Loucy (cell line): ENCODE measurements around the gene SLC9A9.
"Not testable (repeated sequence)": the region's sequence is repeated elsewhere in the genome, so short reads cannot be mapped to it uniquely, and the experiment has no call there.

Source experiments
- H2AFZ ChIP-seq: fragments of 200-600 bp; sonication (generic); 2 replicates; pipeline ENCODE4 v1.6.0; 2016; ENCODE audit warnings: antibody characterized with exemption, mild to moderate bottlenecking, low read length, moderate library complexity
- H3F3A ChIP-seq: fragments of 200-600 bp; 2 replicates; pipeline ENCODE4 v1.6.0; 2016; ENCODE audit warnings: antibody characterized with exemption, low read depth, mild to moderate bottlenecking
- H3K27me3 ChIP-seq: fragments of 200-600 bp; sonication (generic); 2 replicates; pipeline ENCODE4 v1.6.1; 2014; ENCODE audit warnings: low read length, mild to moderate bottlenecking; ENCODE audit not compliant: insufficient read depth, poor library complexity, severe bottlenecking
- H3K36me3 ChIP-seq: fragments of 200-600 bp; sonication (generic); 2 replicates; pipeline ENCODE4 v1.6.1; 2016; ENCODE audit warnings: low read length; ENCODE audit not compliant: insufficient read depth
- H3K4me1 ChIP-seq: fragments of 200-600 bp; sonication (generic); 2 replicates; pipeline ENCODE4 v1.5.1; 2014; ENCODE audit warnings: low read length, mild to moderate bottlenecking; ENCODE audit not compliant: insufficient read depth, poor library complexity, severe bottlenecking
- H3K4me2 ChIP-seq: fragments of 200-600 bp; sonication (generic); 2 replicates; pipeline ENCODE4 v1.6.0; 2014; ENCODE audit warnings: antibody characterized with exemption, low read length, low read depth, mild to moderate bottlenecking; ENCODE audit not compliant: poor library complexity, severe bottlenecking
- H3K4me3 ChIP-seq: fragments of 200-600 bp; sonication (generic); 2 replicates; pipeline ENCODE4 v1.5.1; 2014; ENCODE audit warnings: low read length, mild to moderate bottlenecking, mixed read lengths; ENCODE audit not compliant: poor library complexity, severe bottlenecking
- H3K79me2 ChIP-seq: fragments of 200-600 bp; sonication (generic); 2 replicates; pipeline ENCODE4 v1.6.1; 2014; ENCODE audit warnings: low read length; ENCODE audit not compliant: insufficient read depth
- H3K9ac ChIP-seq: fragments of 200-600 bp; sonication (generic); 2 replicates; pipeline ENCODE4 v1.6.0; 2014; ENCODE audit warnings: mild to moderate bottlenecking, low read depth, low read length, moderate library complexity; ENCODE audit not compliant: poor library complexity, severe bottlenecking
- H3K9me2 ChIP-seq: fragments of 200-600 bp; sonication (generic); replicated peaks from 2 replicates; pipeline ENCODE4 v1.6.1; 2016; ENCODE audit warnings: low read depth, low read length, mixed read lengths
- H3K9me3 ChIP-seq: fragments of 200-600 bp; sonication (generic); 2 replicates; pipeline ENCODE4 v1.6.1; 2014; ENCODE audit warnings: mild to moderate bottlenecking, antibody characterized with exemption, low read length, low read depth; ENCODE audit not compliant: insufficient read depth
- H4K20me1 ChIP-seq: fragments of 200-600 bp; sonication (generic); 2 replicates; pipeline ENCODE4 v1.6.0; 2014; ENCODE audit warnings: antibody characterized with exemption, low read length, mild to moderate bottlenecking; ENCODE audit not compliant: insufficient read depth, poor library complexity, severe bottlenecking
- CTCF ChIP-seq: fragments of 200-600 bp; sonication (generic); conservative IDR thresholded peaks from 2 replicates; pipeline ENCODE4 v1.5.1; 2014; ENCODE audit warnings: mild to moderate bottlenecking, antibody characterized with exemption, low read length
- EZH2phosphoT487 ChIP-seq: fragments of 200-600 bp; IDR thresholded peaks from 2 replicates; pipeline ENCODE4 v1.6.1; 2018; ENCODE audit warnings: antibody characterized with exemption, mild to moderate bottlenecking, moderate library complexity, borderline replicate concordance

The SLC9A9 gene

GRCh38 chr3:143525408-143525807, 322.9 kb downstream of the SLC9A9 start:
- no peak overlapping the region for H2AFZ ChIP-seq
- no peaks in the 10 kb centered on the region for H3K79me2 ChIP-seq
- H3K9ac ChIP-seq, result no peak overlapping the region
- no peak overlapping the region for H3K4me3 ChIP-seq
- H4K20me1 ChIP-seq, result no peaks in the 10 kb centered on the region
- no peaks in the 10 kb centered on the region for H3K9me3 ChIP-seq
- peaks cover 15% of the 10 kb centered on the region for H3K4me1 ChIP-seq
- no peak overlapping the region for H3K4me2 ChIP-seq
- TF ChIP-seq EZH2phosphoT487 (no peak), CTCF (no peak)
- H3K9me2 ChIP-seq, result no peaks in the 10 kb centered on the region
- H3K27me3 ChIP-seq, result peaks cover 10% of the 10 kb centered on the region
- H3K36me3 ChIP-seq, result no peaks in the 10 kb centered on the region
- no peaks in the 10 kb centered on the region for H3F3A ChIP-seq

GRCh38 chr3:143521803-143522202, 326.5 kb downstream of the SLC9A9 start:
- Histone ChIP-seq H3K79me2 (no peaks in the 10 kb centered on the region), H3K27me3 (peaks cover 46% of the 10 kb centered on the region), H3K4me3 (no peak overlapping the region), H3K36me3 (no peaks in the 10 kb centered on the region), H3K9me2 (no peaks in the 10 kb centered on the region), H4K20me1 (no peaks in the 10 kb centered on the region), H3K9me3 (no peaks in the 10 kb centered on the region), H3K9ac (no peak overlapping the region), H3F3A (no peaks in the 10 kb centered on the region), H3K4me1 (peaks cover 10% of the 10 kb centered on the region), H3K4me2 (no peak overlapping the region), H2AFZ (no peak overlapping the region)
- TF ChIP-seq EZH2phosphoT487, result no peak
- TF ChIP-seq CTCF, result no peak

GRCh38 chr3:143517131-143517530, 331.1 kb downstream of the SLC9A9 start:
- H3K9me2 ChIP-seq, H3K36me3 ChIP-seq: not testable (repeated sequence)

GRCh38 chr3:143514874-143515273, 333.4 kb downstream of the SLC9A9 start:
- TF ChIP-seq CTCF (no peak), EZH2phosphoT487 (no peak)
- no peak overlapping the region for H2AFZ ChIP-seq

More at GRCh38 chr3:143517131-143517530, 331.1 kb downstream of the SLC9A9 start:
- peaks cover 91% of the 10 kb centered on the region for H3K27me3 ChIP-seq
- H3K4me2 ChIP-seq, H3K9ac ChIP-seq, H3K4me3 ChIP-seq, H3K4me1 ChIP-seq, H2AFZ ChIP-seq, H3K79me2 ChIP-seq, H3F3A ChIP-seq, H3K9me3 ChIP-seq, H4K20me1 ChIP-seq: not testable (repeated sequence)

More at GRCh38 chr3:143514874-143515273, 333.4 kb downstream of the SLC9A9 start:
- H3K9me2 ChIP-seq, result no peaks in the 10 kb centered on the region
- H3K9me3 ChIP-seq, result no peaks in the 10 kb centered on the region
- peaks cover 93% of the 10 kb centered on the region for H3K27me3 ChIP-seq
- peaks cover 1% of the 10 kb centered on the region for H3K4me1 ChIP-seq
- H3K9ac ChIP-seq, result no peak overlapping the region
- no peaks in the 10 kb centered on the region for H3K36me3 ChIP-seq
- no peak overlapping the region for H3K4me2 ChIP-seq
- no peak overlapping the region for H3K4me3 ChIP-seq
- H3F3A ChIP-seq, result no peaks in the 10 kb centered on the region
- H4K20me1 ChIP-seq, result no peaks in the 10 kb centered on the region
- H3K79me2 ChIP-seq, result no peaks in the 10 kb centered on the region
